B cell (primary cell): ENCODE data around the gene PSENEN. TPM values are rescaled to one million over a fixed set of nuclear protein-coding genes. Genes with fewer than 3 reads are reported as not detected.

Source experiments
- ATAC-seq: fragments of 200-7000 bp; cut with Tn5 transposase; one replicate; pipeline ENCODE4 v1.10.0; 2021; ENCODE audit warnings: low read depth, mild to moderate bottlenecking, moderate number of reproducible peaks, moderate library complexity
- CTCF ChIA-PET: fragments of 350-600 bp; sonication (Branson Sonifier 250); formaldehyde crosslinking; loops from one replicate; lab custom pipeline; 2021; ENCODE audit warnings: antibody characterized with exemption, inconsistent platforms; lab: Charles Lee
- POLR2A ChIA-PET: fragments of 350-600 bp; sonication (Branson Sonifier 250); formaldehyde crosslinking; loops from one replicate; lab custom pipeline; 2021; ENCODE audit warnings: antibody characterized with exemption; lab: Charles Lee
- DNase-seq: peaks from one replicate; pipeline ENCODE4 v3.0.0; 2013
- H2AFZ ChIP-seq: 2 replicates; pipeline ENCODE4 v1.6.1; 2012; ENCODE audit warnings: mild to moderate bottlenecking, low read depth, low read length; ENCODE audit not compliant: insufficient read depth, poor library complexity, severe bottlenecking
- H3K27ac ChIP-seq, 2 donors: 1 replicate in 1 of 2; 2 replicates in 1 of 2; pipeline ENCODE4 v1.5.1; 2012 to 2013; ENCODE audit warnings: low read length in 2 of 2, mild to moderate bottlenecking in 2 of 2, moderate library complexity in 1 of 2
- H3K27me3 ChIP-seq, 4 experiments: fragments of 200-600 bp in 1 of 4; sonication (generic) in 1 of 4; replicated peaks in 1 of 4; 1 replicate in 2 of 4; 2 replicates in 2 of 4; pipeline versions ENCODE4 v1.6.1 to v1.7.0; 2013 to 2016; ENCODE audit warnings: low read length in 3 of 4, mild to moderate bottlenecking in 2 of 4, mixed read lengths in 1 of 4, moderate library complexity in 1 of 4; ENCODE audit not compliant: insufficient read depth in 4 of 4, control insufficient read depth in 3 of 4; ENCODE audit errors: control extremely low read depth in 1 of 4
- H3K36me3 ChIP-seq, 2 experiments: replicated peaks in 1 of 2; 1 replicate in 1 of 2; 2 replicates in 1 of 2; pipeline versions ENCODE4 v1.6.1 to v1.7.1; 2013; ENCODE audit warnings: low read length in 1 of 2; ENCODE audit not compliant: insufficient read depth in 2 of 2, control insufficient read depth in 1 of 2; ENCODE audit errors: control extremely low read depth in 1 of 2, extremely low read depth in 1 of 2
- H3K4me1 ChIP-seq, 2 donors: fragments of 200-600 bp in 1 of 2; sonication (generic) in 1 of 2; 1 replicate in 1 of 2; 2 replicates in 1 of 2; pipeline versions ENCODE4 v1.5.1 to v1.6.1; 2013 to 2017; ENCODE audit warnings: low read length in 2 of 2; ENCODE audit not compliant: control insufficient read depth in 2 of 2, insufficient read depth in 2 of 2
- H3K4me2 ChIP-seq: replicated peaks from 2 replicates; pipeline ENCODE3; 2012; ENCODE audit warnings: mild to moderate bottlenecking, low read depth, low read length; ENCODE audit not compliant: poor library complexity, severe bottlenecking
- H3K4me3 ChIP-seq, 5 experiments: fragments of 200-600 bp in 1 of 5; sonication (generic) in 1 of 5; 1 replicate in 3 of 5; 2 replicates in 2 of 5; pipeline versions ENCODE4 v1.5.1 to v1.7.0; 2011 to 2016; ENCODE audit warnings: low read length in 4 of 5, mild to moderate bottlenecking in 4 of 5, low read depth in 2 of 5, control low read depth in 1 of 5, moderate library complexity in 1 of 5; ENCODE audit not compliant: insufficient read depth in 1 of 5; ENCODE audit errors: control extremely low read depth in 1 of 5, extremely low read depth in 1 of 5
- H3K79me2 ChIP-seq: fragments of 200-600 bp; sonication (generic); one replicate; pipeline ENCODE4 v1.6.0; 2016; ENCODE audit warnings: low read length; ENCODE audit not compliant: control insufficient read depth, insufficient read depth
- H3K9ac ChIP-seq: fragments of 200-600 bp; sonication (generic); 2 replicates; pipeline ENCODE4 v1.6.1; 2017; ENCODE audit warnings: mild to moderate bottlenecking, low read length, moderate library complexity
- H3K9me3 ChIP-seq, 3 donors: one replicate each; pipeline versions ENCODE4 v1.6.1 to v1.7.1; 2013; ENCODE audit warnings: low read length in 2 of 3; ENCODE audit not compliant: control insufficient read depth in 2 of 3, insufficient read depth in 1 of 3; ENCODE audit errors: control extremely low read depth in 1 of 3
- H4K20me1 ChIP-seq: 2 replicates; pipeline ENCODE4 v1.6.0; 2012; ENCODE audit warnings: mild to moderate bottlenecking, low read length; ENCODE audit not compliant: insufficient read depth, control insufficient read depth, poor library complexity, severe bottlenecking
- H3K27ac Mint-ChIP-seq: one replicate; pipeline ENCODE4 v1.8.0; 2021; ENCODE audit warnings: mixed read lengths
- H3K27me3 Mint-ChIP-seq: one replicate; pipeline ENCODE4 v1.8.0; 2021; ENCODE audit warnings: mixed read lengths
- H3K4me1 Mint-ChIP-seq: one replicate; pipeline ENCODE4 v1.8.0; 2021; ENCODE audit warnings: mixed read lengths
- H3K4me3 Mint-ChIP-seq: one replicate; pipeline ENCODE4 v1.8.0; 2021; ENCODE audit warnings: mixed read lengths
- H3K9me3 Mint-ChIP-seq: one replicate; pipeline ENCODE4 v1.8.0; 2022; ENCODE audit warnings: mixed read lengths; ENCODE audit not compliant: insufficient read depth
- EZH2 ChIP-seq: IDR thresholded peaks from 2 replicates; pipeline ENCODE4 v1.6.1; 2012; ENCODE audit warnings: borderline replicate concordance, low read depth, mild to moderate bottlenecking, moderate library complexity, low read length; ENCODE audit not compliant: insufficient read depth, poor library complexity, severe bottlenecking
- WGBS: methylation state at CpG from one replicate; pipeline ENCODE4 v1.1.5; 2013; ENCODE audit warnings: missing lambda C conversion rate; ENCODE audit not compliant: insufficient coverage; 5-methylcytosine and 5-hydroxymethylcytosine counted together
- intact Hi-C: fragments of 100-400 bp; cut with micrococcal nuclease; formaldehyde crosslinking; loops from one replicate; pipeline ENCODE4 v1.10.0; 2022
- polyA plus RNA-seq: library from polyadenylated mRNA; depleted of rRNA; stranded (reverse); fragments of >200 nt; gene quantifications from 2 replicates; pipeline ENCODE4 v1.2.3, GENCODE V29; 2012
- total RNA-seq, 2 donors: library from RNA; stranded (reverse); fragments of 120-200 nt in 1 of 2; gene quantifications; 1 replicate in 1 of 2; 2 replicates in 1 of 2; pipeline versions ENCODE4 v1.2.3 to v1.2.4, GENCODE V29; 2013 to 2022
- TF ChIP-seq, protein P1 (sequence below): fragments of 200-600 bp; IDR thresholded peaks from one replicate; pipeline ENCODE4 v1.8.0; 2022; ENCODE audit warnings: antibody characterized with exemption, mild to moderate bottlenecking

PSENEN gene
- total and polyA plus RNA-seq, 2 donors (not counting 1 experiment from before 2014, with no cell fraction given): 17.7 to 36.4 TPM

- H3K27ac ChIP-seq: no peak overlapping the region
- DNase-seq: no peak
- H3K9me3 ChIP-seq: no peaks in the 10 kb centered on the region
- ChIA-PET CTCF (no interaction called here), POLR2A (no interaction called here)
- no peak overlapping the region for H3K9ac ChIP-seq
- H3K36me3 ChIP-seq: peaks cover 5 to 80% of the 10 kb centered on the region in 2 experiments
- 98% methylated on average over 9 of the region's 9 CpGs for WGBS
- no peak overlapping the region for H3K4me3 ChIP-seq
- H3K27me3 ChIP-seq: no peaks in the 10 kb centered on the region
- H4K20me1 ChIP-seq: peaks cover 46% of the 10 kb centered on the region
- H3K4me1 ChIP-seq: no peaks in the 10 kb centered on the region
- H3K79me2 ChIP-seq: peaks cover 49% of the 10 kb centered on the region
- Mint-ChIP-seq H3K27me3 (no peaks in the 10 kb centered on the region), H3K9me3 (no peaks in the 10 kb centered on the region), H3K27ac (no peak overlapping the region), H3K4me1 (peaks cover 8% of the 10 kb centered on the region), H3K4me3 (no peak overlapping the region)
- H3K4me2 ChIP-seq: no peak overlapping the region
- H2AFZ ChIP-seq: no peak overlapping the region
- TF ChIP-seq, protein P1, sequence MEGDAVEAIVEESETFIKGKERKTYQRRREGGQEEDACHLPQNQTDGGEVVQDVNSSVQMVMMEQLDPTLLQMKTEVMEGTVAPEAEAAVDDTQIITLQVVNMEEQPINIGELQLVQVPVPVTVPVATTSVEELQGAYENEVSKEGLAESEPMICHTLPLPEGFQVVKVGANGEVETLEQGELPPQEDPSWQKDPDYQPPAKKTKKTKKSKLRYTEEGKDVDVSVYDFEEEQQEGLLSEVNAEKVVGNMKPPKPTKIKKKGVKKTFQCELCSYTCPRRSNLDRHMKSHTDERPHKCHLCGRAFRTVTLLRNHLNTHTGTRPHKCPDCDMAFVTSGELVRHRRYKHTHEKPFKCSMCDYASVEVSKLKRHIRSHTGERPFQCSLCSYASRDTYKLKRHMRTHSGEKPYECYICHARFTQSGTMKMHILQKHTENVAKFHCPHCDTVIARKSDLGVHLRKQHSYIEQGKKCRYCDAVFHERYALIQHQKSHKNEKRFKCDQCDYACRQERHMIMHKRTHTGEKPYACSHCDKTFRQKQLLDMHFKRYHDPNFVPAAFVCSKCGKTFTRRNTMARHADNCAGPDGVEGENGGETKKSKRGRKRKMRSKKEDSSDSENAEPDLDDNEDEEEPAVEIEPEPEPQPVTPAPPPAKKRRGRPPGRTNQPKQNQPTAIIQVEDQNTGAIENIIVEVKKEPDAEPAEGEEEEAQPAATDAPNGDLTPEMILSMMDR: no peak
- TF ChIP-seq EZH2: no peak
- no peak for ATAC-seq
- intact Hi-C loops: no loop called here
These were observed 14.1 kb upstream of the PSENEN start for GRCh38 chr19:35731353-35731752.

DNA sequence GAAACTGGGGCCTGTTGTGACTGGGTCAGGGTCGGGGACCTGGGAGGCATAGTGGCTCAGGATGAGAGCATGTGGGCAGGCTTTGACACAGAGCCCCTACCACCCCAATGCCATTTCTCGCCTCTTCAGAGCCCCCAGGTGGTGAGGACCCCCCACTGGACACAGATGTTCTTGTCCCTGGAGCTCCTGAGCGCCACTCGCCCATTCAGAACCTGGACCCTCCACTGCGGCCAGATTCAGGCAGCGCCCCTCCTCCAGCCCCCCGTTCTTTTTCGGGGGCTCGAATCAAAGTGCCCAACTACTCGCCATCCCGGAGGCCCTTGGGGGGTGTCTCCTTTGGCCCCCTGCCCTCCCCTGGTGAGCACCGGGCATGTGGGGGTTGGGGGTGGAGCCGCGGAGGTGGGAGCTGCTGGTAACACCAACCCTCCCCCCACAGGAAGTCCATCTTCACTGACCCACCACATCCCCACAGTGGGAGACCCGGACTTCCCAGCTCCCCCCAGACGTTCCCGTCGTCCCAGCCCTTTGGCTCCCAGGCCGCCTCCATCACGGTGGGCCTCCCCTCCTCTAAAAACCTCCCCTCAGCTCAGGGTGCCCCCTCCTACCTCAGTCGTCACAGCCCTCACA is 13.6 kb upstream of the PSENEN start:
- Mint-ChIP-seq H3K9me3 (no peaks in the 10 kb centered on the region), H3K4me3 (no peak overlapping the region), H3K27ac (no peak overlapping the region), H3K4me1 (peaks cover 12% of the 10 kb centered on the region), H3K27me3 (no peaks in the 10 kb centered on the region)
- H3K79me2 ChIP-seq: peaks cover 49% of the 10 kb centered on the region
- no peak overlapping the region for H2AFZ ChIP-seq
- H3K9me3 ChIP-seq: no peaks in the 10 kb centered on the region
- ATAC-seq: no peak
- CTCF ChIA-PET: interaction anchor here (1.0 kb wide), 1 partner anchor 9 kb away, joined by 4 read pairs; no protein-coding TSS in a partner anchor
- POLR2A ChIA-PET: interaction anchor here (0.7 kb wide), 1 partner anchor 9 kb away, joined by 3 read pairs; no protein-coding TSS in a partner anchor
- 96% methylated on average over 11 of the region's 21 CpGs for WGBS
- DNase-seq: no peak
- intact Hi-C loops: no loop called here
- no peak overlapping the region for H3K4me3 ChIP-seq
- TF ChIP-seq, protein P1: no peak
- H4K20me1 ChIP-seq: peaks cover 46% of the 10 kb centered on the region
- H3K4me2 ChIP-seq: no peak overlapping the region
- peaks cover under 1 to 5% of the 10 kb centered on the region in 2 donors for H3K4me1 ChIP-seq
- H3K27me3 ChIP-seq: no peaks in the 10 kb centered on the region
- H3K9ac ChIP-seq: no peak overlapping the region
- peaks cover 5 to 82% of the 10 kb centered on the region in 2 experiments for H3K36me3 ChIP-seq
- H3K27ac ChIP-seq: no peak overlapping the region
